ENCODE measurements around the gene SEMA5A. TPM values are rescaled to one million over a fixed set of nuclear protein-coding genes. Genes with fewer than 3 reads are reported as not detected.

Gene SEMA5A
- total and polyA plus RNA-seq, 2 of the 8 experiments (the other 6 are each of a cell fraction or from before 2014, with no cell fraction given): 5.3 to 8.9 TPM

GRCh38 chr5:9034649-9035048 is 511.2 kb downstream of the SEMA5A start:
- Histone ChIP-seq H3K56ac (replicated peaks; ENCODE audit: insufficient read length, low read depth, low read length) (no peak overlapping the region), H2BK20ac (ENCODE audit: low read length) (no peak overlapping the region), H3K79me1 (ENCODE audit: low read depth, low read length) (no peaks in the 10 kb centered on the region), H2BK15ac (ENCODE audit: low read length) (no peak overlapping the region), H3K4ac (replicated peaks; ENCODE audit: insufficient read length, low read depth, low read length) (no peak overlapping the region), H3K4me1 (replicated peaks in 1 of 4; ENCODE audit: control insufficient read depth in 3 of 4, insufficient read depth in 4 of 4, low read length in 3 of 4) (peaks cover 0 to 3% (median 0%) of the 10 kb centered on the region in 4 experiments; a peak in 2 of 7 replicates), H4K5ac (ENCODE audit: insufficient read length, low read depth, low read length) (no peak overlapping the region), H3K79me2 (ENCODE audit: control insufficient read depth in 1 of 2, insufficient read depth in 2 of 2, low read length in 2 of 2) (no peaks in the 10 kb centered on the region), H3K27ac (ENCODE audit: low read depth, low read length) (no peak overlapping the region), H2BK5ac (ENCODE audit: low read depth, low read length) (no peak overlapping the region), H2AFZ (ENCODE audit: low read length) (no peak overlapping the region), H3K4me2 (ENCODE audit: insufficient read depth in 1 of 2, low read depth in 2 of 2, low read length in 2 of 2) (no peak overlapping the region), H3K9me3 (ENCODE audit: insufficient read depth in 2 of 2, low read depth in 1 of 2, low read length in 1 of 2) (no peaks in the 10 kb centered on the region), H4K20me1 (replicated peaks in 1 of 2; ENCODE audit: control insufficient read depth in 1 of 2, insufficient read depth in 2 of 2, low read length in 2 of 2) (no peaks in the 10 kb centered on the region), H3K27me3 (replicated peaks in 1 of 4; ENCODE audit: control insufficient read depth in 3 of 4, extremely low read depth in 1 of 4, insufficient read depth in 3 of 4, low read length in 3 of 4) (no peaks in the 10 kb centered on the region; a peak in 1 of 7 replicates), H3K23me2 (ENCODE audit: low read depth, low read length) (no peaks in the 10 kb centered on the region), H3K9ac (replicated peaks in 1 of 4; ENCODE audit: extremely low read depth in 1 of 4, low read depth in 3 of 4, low read length in 3 of 4) (no peak overlapping the region), H4K91ac (replicated peaks; ENCODE audit: insufficient read length, low read length) (no peak overlapping the region), H3K36me3 (ENCODE audit: control insufficient read depth in 2 of 4, insufficient read depth in 4 of 4, low read length in 3 of 4) (no peaks in the 10 kb centered on the region), H3K4me3 (ENCODE audit: extremely low read depth in 1 of 4, insufficient read depth in 2 of 4, low read depth in 3 of 4, low read length in 4 of 4) (no peak overlapping the region), H2AK5ac (ENCODE audit: low read depth, low read length) (no peak overlapping the region), H3K23ac (ENCODE audit: insufficient read length) (no peak overlapping the region), H4K8ac (ENCODE audit: extremely low read depth, insufficient read depth, low read length) (no peak overlapping the region), H3K14ac (ENCODE audit: insufficient read length) (no peak overlapping the region), H3K18ac (ENCODE audit: extremely low read depth, low read length) (no peak overlapping the region), H2BK120ac (replicated peaks; ENCODE audit: low read depth, low read length) (no peak overlapping the region), H2BK12ac (ENCODE audit: low read depth, low read length) (no peak overlapping the region)
- TF ChIP-seq SP4 (IDR thresholded peaks at IDR 0.05; ENCODE audit: low read length) (no peak), SIX5 (IDR thresholded peaks at IDR 0.05; ENCODE audit: low read depth, low read length) (no peak), EGR1 (IDR thresholded peaks at IDR 0.05; ENCODE audit: borderline replicate concordance, low read depth, low read length) (no peak), EP300 (IDR thresholded peaks at IDR 0.05; ENCODE audit: borderline replicate concordance in 1 of 2, low read depth in 2 of 2, low read length in 2 of 2) (no peak), ATF3 (IDR thresholded peaks at IDR 0.05; ENCODE audit: insufficient read depth, low read depth, low read length) (no peak)
- POLR2A ChIA-PET (ENCODE audit: partially characterized antibody): no interaction called here
- no peak for DNase-seq (ENCODE audit: low read depth in 1 of 2, low spot score in 2 of 2)
- CTCF ChIA-PET (ENCODE audit: partially characterized antibody): interaction anchor here (0.6 to 1.0 kb wide), 2 partner anchors 27 to 694 kb away, joined by 3 read pairs; no protein-coding TSS in a partner anchor
- WGBS, 2 experiments (ENCODE audit: extremely low coverage in 1 of 2, insufficient coverage in 1 of 2, insufficient read length in 1 of 2, insufficient replicate concordance in 2 of 2, low coverage in 1 of 2, low lambda C conversion rate in 2 of 2, missing lambda C conversion rate in 1 of 2): 100% methylated on average over 1 of the region's 1 CpG; no CpG with 5 or more reads in 1 of the 2 experiments
- FAIRE-seq: no peak

Data from H1 (cell line).